ENCODE measurements around the gene CADPS.
A peak's percentile ranks its signal among the peaks of the same experiment; 100 is the strongest.

Gene CADPS

DNA sequence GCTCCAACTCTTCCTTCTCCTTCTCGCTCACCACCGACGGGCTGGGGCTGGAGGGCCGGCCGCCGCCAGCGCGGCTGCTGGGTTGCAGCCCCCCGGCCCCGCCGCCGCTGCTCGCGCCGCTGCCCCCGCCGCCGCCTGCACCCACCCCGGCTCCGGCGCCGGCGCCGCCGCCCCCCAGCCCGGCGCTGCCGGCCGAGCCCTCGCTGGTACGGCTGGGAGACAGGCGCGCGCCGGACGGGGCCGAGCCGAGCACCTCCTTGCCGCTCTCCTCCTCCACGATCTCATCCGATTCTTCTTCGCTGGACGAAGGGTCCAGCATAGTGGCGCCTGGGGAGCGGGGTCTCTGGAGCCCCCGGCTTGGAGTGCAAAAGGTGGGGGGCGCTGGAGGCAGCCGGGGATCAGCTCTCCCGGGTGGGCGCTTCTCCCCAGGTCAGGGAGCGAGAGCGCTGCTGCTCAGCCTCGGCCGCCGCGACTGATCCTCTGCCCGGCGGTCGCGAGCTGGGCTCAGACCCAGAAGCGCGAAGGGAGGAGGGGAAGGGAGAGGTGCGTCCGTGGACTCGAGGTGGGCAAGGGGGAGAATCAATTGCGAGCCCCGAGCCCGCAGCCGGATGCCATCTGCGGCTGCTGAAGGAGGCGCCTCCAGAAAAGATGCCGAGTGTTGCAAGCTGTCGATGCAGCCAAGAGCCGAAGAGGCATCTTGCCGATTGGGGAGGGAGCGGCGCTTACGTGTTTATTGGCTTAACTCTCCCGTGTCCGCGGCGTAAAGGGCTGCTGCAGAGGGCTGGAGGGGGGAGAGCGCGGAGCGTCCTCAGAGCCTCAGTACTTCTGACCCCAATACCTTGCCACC is at the start of gene CADPS:
Gene CADPS (minus strand): TSS at position 706 of the 847 bp plus-strand sequence. CDS start 387 bp downstream, at position 319.
- no peak for DNase-seq (ENCODE audit: low read depth)

DNA sequence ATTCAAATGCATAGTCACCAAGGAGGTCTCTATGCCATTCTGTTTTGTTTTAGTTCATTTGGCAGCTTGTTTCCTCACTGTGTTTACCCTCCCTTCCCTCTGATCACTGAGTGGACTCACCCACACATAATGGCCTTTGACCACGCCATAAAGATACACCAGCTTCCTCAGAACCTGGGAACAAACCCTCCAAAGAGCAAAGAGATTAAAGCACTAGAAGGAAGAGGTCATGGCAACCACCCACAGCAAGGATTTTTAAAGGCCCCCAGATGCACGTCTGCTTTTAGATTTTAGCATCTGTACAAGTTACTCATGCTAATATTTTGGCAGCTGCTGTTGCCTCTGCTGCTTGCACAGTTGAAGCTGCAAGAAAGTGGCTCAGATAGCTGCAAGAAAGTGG is 47.9 kb upstream of the CADPS start:
- DNase-seq (ENCODE audit: low read depth), result no peak

DNA sequence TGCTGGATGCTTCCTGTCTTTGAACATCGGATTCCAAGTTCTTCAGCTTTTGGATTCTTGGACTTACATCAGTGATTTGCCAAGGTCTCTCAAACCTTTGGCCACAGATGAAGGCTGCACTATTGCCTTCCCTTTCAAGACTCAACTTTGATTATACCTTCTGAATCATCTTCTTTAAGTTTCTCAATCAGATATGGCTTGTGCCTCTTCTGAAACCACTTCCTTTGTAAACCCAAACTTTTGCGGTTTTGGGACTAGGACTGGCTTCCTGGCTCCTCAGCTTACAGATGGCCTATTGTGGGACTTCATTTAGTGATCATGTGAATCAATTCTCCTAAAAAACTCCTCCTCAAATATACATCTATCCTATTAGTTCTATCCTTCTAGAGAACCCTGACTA is 47.1 kb upstream of the CADPS start:
- peak; percentile 0 for DNase-seq (ENCODE audit: low read depth)

DNA sequence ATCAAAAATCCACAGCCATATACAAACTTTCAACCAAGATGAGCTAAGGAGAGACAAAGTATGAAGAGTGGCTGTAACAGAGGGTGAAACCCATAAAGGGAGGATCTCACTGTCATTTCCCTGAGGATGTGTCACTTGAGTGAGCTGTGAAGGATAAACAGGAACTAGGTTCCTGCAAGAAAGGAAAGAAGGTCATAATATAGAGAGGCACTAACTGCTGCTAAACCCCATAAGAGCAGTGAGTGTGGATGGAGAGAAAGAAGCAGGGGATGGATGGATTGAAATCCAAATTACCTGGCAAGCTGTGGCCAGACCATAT is 45.2 kb upstream of the CADPS start:
- DNase-seq (ENCODE audit: low read depth), result no peak

DNA sequence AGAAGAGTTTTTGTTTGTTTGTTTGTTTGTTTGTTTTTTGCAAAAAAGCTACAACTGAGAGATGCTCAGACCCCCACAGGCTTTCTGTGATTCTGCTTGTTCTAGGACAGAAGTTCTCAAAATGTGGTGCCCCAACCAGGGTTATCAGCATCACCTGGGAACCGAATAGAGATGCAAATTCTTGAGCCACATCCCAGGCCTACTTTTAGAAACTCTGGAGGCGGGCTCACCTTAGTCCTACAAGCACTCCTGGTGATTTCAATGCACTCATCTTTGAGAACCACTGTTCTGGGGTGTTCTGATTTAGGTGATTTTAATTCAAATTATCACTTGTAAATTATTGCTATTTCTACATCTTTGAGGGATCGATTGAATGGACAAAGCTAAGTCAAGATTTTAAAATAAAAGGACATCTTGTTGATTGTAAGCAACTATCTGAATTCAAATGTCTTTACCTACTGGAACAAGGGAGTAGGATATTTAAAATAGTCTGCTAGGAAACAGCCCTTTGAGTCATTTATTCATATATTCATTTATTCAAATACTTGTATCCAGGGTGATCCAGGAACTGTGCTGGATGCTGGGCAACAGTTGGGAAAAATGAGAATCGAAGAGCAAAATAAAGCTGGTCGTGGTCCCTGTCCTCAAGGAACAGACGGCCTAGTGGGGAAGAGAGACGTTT is 44.7 kb upstream of the CADPS start:
- no peak for DNase-seq (ENCODE audit: low read depth)

DNA sequence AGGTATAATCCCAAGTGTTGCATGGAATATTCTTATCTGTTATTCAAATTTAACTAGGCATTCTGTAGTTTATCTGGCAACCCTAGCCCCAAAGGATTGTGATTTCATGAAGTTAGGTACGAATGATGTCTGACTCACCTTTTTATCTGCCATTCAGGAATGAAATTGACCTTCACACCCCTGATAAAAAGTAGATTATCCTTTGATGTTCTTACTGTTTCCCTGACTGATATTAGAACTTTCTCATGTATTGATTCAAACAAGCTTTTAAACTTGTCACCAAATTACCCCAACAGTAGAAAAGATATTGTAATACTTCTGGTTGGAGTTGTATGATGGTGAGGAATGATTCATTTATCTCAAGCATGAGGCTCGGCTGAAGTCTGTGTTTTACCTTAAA is 43.6 kb upstream of the CADPS start:
- no peak for DNase-seq (ENCODE audit: low read depth)

DNA sequence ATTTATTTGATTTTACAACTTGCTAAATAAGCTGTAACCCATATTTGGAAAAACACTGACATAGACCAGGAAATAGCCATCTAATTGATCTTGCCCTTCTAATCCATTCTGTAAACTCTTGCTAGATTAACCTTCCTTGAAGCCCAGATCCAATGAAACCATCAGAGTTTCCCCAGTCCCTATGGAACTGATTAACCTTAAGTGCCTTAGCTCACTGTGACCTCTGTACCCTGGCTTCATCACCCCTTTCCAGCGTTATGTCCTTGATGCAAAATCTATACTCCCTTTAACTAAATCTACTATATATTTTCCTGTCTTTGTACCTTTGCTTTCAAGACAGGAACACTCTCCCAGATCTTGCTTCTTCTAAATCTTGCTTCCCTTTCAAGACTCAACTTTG is 42.9 kb upstream of the CADPS start:
- DNase-seq (ENCODE audit: low read depth), result no peak

DNA sequence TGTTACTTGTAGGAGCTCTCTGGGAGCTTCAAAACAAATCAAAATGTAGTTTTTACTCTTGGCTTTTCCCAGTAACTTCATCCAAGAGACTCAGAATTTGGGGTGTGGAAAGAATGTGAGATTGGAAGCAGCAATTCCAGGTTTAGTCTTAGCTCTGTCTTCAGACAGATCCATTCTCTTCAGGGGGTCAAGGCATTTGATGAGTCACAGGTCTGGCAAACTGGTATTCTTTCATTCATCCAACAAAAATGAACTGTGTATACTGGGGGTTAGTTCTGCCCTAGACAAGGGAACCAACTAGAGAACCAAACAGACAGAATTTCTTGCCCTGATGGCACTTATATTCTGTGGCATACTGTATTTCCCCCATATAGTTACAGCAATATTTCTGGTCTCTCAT is 36.3 kb upstream of the CADPS start:
- no peak for DNase-seq (ENCODE audit: low read depth)

DNA sequence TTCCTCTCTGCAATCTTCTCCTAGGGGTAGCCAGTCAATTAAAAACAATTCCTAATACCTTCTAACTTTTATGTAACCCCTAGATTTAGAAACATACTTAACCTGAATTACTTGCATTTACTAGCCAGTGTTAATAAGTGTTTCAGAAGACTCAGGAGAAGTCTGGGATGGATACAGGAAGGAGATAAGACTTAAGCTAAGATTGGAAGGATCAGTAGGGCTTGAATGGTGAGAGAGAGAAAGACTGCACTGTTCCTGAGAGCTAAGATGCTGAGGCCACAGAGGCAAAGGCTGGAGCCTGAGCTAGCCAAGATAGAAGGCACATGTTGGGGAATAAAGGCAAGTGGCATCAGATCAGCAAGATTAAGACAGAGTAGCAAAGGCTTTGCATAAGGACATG is 30.1 kb upstream of the CADPS start:
- DNase-seq (ENCODE audit: low read depth), result no peak

DNA sequence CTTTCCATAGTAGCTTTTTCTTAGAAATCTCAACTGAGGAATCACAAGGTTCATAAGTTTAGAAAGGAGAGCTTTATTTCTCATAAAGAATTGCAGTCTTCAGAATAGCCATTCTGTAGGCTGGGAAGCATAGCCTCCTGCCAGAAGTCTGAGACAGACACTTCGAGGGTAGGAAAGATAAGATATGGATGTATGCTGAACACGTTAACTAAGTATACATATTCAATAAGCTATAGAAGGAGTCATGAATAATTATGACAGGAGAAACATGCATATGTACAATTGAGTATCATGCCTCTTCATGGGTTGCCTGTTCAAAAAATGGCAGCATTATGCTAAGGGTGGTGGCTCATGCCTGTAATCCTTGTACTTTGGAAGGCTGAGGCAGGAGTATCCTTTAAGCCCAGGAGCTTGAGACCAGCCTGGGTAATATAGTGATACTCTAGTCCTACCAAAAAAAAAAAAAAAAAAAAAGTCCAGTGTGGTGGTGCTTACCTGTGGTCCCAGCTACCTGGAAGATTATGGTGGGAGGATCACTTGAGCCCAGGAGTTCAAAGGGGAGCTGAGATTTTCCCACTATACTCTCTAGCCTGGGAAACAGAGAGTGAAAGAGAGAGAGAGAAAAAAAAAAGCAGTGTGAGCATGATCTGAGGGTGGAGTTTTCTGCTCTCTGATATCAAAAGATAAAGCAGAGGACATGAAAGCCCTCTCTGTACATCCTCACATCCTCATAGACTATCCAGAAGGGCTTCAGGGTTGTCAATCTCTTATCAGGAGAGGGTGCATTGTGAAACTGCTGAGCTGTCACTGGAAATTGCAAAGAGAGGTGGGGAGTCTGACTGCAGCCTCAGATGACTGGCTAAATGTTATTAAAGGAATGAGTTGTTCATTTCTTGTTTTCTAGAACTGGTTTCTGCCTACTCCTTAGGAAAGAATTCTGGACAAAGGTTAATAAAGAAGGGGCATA is 23.6 kb upstream of the CADPS start:
- no peak for DNase-seq (ENCODE audit: low read depth)

DNA sequence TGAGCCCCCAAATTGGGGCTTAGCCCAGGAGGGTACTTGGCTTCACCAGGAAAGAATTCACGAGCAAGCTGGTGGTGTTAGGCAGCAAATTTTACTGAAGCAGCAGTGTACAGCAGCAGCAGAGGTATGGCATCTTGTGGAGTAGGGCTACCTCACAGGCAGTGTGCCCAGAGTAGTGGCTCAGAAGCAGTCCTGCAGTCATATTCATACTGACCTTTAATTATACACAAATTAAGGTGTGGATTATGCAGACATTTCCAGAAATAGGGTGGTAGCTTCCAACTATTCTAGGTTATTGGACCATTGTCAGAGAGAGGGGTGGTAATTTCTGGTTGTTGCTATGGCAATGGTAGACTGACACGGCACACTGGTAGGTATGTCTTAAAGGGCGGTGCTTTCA is 20.7 kb upstream of the CADPS start:
- no peak for DNase-seq (ENCODE audit: low read depth)

DNA sequence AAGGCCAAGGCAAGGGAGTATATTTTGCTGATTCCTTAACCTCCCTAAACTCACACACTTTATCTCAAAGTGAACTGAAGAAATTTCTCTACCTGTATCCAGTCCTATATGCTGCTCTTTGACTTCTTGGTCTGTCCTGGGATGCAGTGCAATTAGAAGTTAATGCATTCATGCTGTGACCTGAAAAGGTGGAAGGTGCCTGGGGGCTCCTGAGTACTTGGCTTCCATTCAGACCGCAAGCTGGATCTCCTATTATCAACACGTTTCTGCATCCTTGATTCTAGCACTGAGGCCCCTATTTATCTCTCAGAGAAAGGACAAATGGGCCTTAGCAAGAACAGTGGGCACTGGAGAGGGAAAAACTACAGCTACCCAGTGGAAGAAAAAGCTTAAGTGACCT is 17.7 kb upstream of the CADPS start:
- DNase-seq (ENCODE audit: low read depth), result no peak

DNA sequence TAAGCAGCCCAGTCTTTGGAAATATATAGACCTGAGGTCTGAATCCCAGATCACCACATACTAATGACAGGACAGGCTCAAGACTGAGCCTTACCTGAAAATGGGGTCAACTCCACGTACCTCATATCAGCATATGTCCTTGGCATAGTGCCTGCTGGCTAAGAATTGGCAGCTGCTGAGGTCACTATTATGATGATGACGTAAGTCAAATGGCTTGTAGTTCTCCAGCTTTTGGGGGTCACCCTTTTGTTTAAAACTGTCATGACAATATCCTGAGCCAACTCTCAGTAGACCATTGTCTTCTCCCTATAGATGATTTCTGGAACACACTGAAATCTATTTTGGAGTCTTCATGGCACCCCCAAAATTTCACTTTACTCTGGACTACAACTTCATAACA is 16.8 kb upstream of the CADPS start:
- DNase-seq (ENCODE audit: low read depth), result no peak

DNA sequence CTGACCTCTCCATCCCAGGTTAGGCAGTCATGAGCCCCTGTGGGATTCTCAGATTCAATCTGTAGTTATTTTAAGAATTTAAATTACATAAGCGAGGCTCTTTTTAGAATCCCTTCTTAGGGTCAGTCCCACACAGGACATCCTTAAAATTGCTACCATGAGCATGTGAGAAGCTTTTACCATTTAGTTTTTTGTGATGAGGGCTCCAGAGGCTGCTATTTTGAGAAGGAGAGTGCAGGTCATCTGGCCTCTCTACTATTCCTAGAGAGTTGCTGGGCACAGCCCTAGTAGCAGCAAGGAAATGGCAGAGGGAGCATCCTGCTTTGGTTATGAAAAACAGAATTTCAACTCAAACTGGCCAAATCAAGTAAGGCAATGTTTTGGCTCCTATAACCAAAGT is 13.6 kb upstream of the CADPS start:
- DNase-seq (ENCODE audit: low read depth), result no peak

DNA sequence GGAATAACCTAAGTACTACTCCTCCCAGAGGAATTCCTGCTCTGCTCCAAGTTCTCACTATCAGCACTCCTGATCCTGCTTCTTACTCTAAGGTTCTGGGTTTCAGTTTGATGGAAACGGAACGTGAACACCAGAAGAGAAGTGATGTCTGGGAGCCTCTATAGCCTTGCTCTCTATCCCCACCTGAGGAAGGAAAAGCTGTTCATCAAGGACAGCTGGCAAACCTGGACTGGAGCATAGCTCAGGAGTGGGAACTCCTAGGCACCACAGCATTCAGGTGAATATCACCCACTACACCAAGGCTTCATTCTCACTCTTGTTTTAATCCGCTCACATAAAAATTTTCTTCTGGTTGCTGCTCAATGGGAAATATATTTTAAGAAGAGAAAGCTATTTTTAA is 13.0 kb upstream of the CADPS start:
- DNase-seq (ENCODE audit: low read depth), result no peak

DNA sequence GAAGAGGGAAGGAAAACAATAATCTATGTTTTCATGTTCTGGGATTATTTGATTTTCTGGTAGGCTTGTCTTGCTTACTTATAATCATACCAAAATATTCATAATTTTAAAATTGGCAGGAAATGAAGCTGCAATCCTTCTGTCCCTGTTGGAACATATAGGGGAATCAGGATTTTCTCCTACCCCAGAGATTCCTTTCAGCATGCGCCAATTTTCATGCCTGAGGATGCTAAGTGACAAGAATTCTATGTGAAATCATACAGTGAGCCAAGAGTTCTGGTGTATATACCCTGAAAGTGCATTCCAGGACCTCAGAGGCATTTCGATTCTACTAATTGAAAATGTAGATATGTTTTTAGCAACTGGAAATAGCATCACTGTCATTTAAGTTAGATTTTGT is 9.9 kb upstream of the CADPS start:
- DNase-seq (ENCODE audit: low read depth), result no peak

DNA sequence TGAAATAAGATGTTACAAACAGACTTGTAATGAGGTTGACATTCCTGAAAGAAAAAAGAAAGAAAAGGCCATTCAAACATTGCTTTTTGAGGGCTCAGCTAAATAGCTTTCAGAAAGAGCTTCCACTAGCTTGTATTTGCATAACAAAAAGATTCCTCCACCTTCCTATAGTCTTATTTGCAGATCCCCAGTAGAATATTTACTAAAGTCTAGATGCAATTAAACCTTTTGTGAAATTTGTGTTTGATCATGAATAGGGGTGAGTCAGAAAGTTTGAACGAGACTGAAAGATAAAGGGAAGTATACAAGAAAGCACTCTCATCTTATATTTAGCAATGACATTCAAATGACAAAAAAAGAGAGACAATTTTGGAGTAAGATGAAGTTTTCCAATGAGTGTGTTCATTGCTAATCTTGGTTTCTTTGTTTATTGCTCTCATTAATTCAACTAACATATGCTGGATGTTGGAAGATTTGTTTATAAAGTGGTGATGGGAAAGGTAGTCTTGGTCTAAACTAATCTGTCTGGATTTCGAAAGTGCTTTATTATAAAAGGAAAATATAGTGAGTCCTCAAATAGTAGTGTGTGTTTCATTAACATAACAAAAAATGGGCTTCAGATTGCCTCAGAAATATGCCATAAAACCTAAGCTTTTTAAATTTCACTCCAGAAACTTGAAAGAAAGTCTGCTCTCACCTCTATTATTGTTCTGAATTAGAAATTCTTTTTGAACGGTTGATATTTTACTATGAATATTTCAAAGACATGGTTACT is 9.1 kb upstream of the CADPS start:
- no peak for DNase-seq (ENCODE audit: low read depth)

DNA sequence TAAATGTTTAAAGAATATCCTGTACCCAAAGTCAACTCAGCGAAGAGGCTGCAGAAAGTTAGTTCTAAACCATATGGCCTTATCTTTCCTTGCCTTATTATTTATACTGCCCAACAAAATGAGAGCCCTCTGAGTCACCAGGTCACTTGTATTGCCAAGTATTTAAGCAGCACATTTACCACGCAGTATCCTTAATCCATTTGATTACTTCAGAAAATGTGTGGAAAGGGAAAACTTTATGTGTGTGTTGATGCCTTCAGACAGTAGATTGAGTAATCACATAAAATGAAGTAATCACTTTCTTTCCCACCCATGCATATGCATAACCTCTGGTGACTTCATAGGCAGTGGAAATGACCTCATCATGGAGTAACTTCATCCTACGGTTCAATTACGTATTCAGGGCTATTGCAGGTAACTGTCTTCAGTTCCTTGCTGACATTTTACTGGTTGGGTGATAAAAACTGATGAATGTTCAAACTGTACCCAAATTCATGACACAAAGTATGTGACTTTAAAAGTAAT is 7.5 kb upstream of the CADPS start:
- DNase-seq (ENCODE audit: low read depth), result no peak

DNA sequence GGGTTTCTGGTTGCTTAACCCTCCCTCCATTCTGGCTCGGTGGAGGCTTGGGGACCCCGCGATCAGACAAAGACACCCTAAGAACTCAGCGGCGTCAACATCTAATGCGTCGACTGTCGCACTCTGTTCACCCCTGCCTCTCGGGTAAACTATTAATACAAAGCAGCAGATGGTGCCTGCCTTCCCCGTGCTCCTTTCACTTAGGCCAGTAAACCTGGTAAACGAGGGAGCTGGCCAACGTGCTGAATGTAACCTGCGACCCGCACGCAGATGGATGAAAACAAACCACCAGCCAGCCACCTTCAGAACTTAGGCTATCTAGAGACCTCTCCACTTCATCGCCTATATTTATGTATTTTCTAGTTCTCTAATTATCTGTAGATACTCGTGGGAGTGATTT is 848 bp upstream of the CADPS start:
- DNase-seq (ENCODE audit: low read depth), result peak; percentile 3

DNA sequence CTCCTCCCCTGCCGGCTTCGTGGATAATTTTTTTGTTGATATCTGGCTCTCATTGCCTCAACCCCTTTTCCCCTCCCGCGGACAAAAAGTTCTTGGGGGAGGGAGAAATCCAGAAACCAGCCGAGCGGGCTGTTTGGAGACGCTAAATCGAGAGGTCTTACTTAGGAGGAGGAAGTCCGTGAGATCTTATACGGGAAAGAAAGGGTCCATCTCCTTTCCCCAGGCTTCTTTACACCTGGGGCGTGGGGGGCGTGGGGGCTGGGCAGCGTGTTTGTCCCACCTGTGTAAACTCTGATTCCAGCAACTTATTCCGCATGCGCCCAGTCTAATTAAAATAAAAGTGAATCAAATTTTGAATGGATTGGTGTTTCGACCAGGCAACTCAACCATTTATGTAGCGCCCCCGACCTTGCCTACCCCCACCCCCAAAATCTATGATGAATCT is 364 bp upstream of the CADPS start:
- no peak for DNase-seq (ENCODE audit: low read depth)
